MM.1S (cell line): ENCODE results near the gene TMCC1.

ENCODE experiments used
- DNase-seq: peaks from one replicate; pipeline ENCODE4 v3.0.0-alpha.2; 2015
- H2AFZ ChIP-seq: fragments of 300-600 bp; sonication (generic); 2 replicates; pipeline ENCODE4 v1.6.0; 2016; ENCODE audit warnings: antibody characterized with exemption, low read length
- H3F3A ChIP-seq: fragments of 300-600 bp; sonication (generic); 2 replicates; pipeline ENCODE4 v1.6.1; 2016; ENCODE audit warnings: mild to moderate bottlenecking, antibody characterized with exemption, low read length, moderate library complexity, mixed read lengths; ENCODE audit not compliant: insufficient read depth
- H3K27ac ChIP-seq: fragments of 300-600 bp; sonication (generic); 2 replicates; pipeline ENCODE4 v1.5.1; 2016; ENCODE audit warnings: mild to moderate bottlenecking, low read length
- H3K27me3 ChIP-seq: fragments of 300-600 bp; sonication (generic); replicated peaks from 2 replicates; pipeline ENCODE4 v1.6.0; 2016; ENCODE audit warnings: low read length; ENCODE audit not compliant: insufficient read depth
- H3K36me3 ChIP-seq: fragments of 300-600 bp; sonication (generic); replicated peaks from 2 replicates; pipeline ENCODE4 v1.6.1; 2016; ENCODE audit warnings: mild to moderate bottlenecking, low read length, mixed read lengths; ENCODE audit not compliant: insufficient read depth
- H3K4me1 ChIP-seq: fragments of 300-600 bp; sonication (generic); 2 replicates; pipeline ENCODE4 v1.6.1; 2016; ENCODE audit warnings: low read length, mixed read lengths
- H3K4me2 ChIP-seq: fragments of 300-600 bp; sonication (generic); 2 replicates; pipeline ENCODE4 v1.6.0; 2016; ENCODE audit warnings: low read depth, low read length
- H3K4me3 ChIP-seq: fragments of 300-600 bp; sonication (generic); 2 replicates; pipeline ENCODE4 v1.5.1; 2016; ENCODE audit warnings: low read length, mixed read lengths
- H3K79me2 ChIP-seq: fragments of 300-600 bp; sonication (generic); 2 replicates; pipeline ENCODE4 v1.6.1; 2016; ENCODE audit warnings: mixed run types, low read length, mixed read lengths
- H3K9ac ChIP-seq: fragments of 300-600 bp; sonication (generic); 2 replicates; pipeline ENCODE4 v1.6.1; 2016; ENCODE audit warnings: low read length, mixed read lengths
- H3K9me2 ChIP-seq: fragments of 300-600 bp; sonication (generic); replicated peaks from 2 replicates; pipeline ENCODE4 v1.6.1; 2016; ENCODE audit warnings: mild to moderate bottlenecking, low read length, mixed read lengths; ENCODE audit not compliant: insufficient read depth
- H3K9me3 ChIP-seq: fragments of 300-600 bp; sonication (generic); replicated peaks from 2 replicates; pipeline ENCODE4 v1.6.1; 2016; ENCODE audit warnings: mild to moderate bottlenecking, low read length, mixed read lengths; ENCODE audit not compliant: insufficient read depth
- H4K20me1 ChIP-seq: fragments of 300-600 bp; sonication (generic); 2 replicates; pipeline ENCODE4 v1.6.1; 2016; ENCODE audit warnings: mild to moderate bottlenecking, low read length, moderate library complexity, mixed read lengths; ENCODE audit not compliant: insufficient read depth
- EZH2 ChIP-seq: fragments of 300-600 bp; sonication (generic); optimal IDR thresholded peaks from 2 replicates; pipeline ENCODE3; 2017; ENCODE audit warnings: low read depth, mild to moderate bottlenecking, antibody characterized with exemption, low read length, mixed read lengths
- EZH2phosphoT487 ChIP-seq: fragments of 300-600 bp; sonication (generic); IDR thresholded peaks from 2 replicates; pipeline ENCODE4 v1.6.1; 2018; ENCODE audit warnings: antibody characterized with exemption, low read length
- TF ChIP-seq, protein P1 (sequence below): fragments of 300-600 bp; sonication (generic); IDR thresholded peaks from 2 replicates; pipeline ENCODE4 v1.5.1; 2016; ENCODE audit warnings: antibody characterized with exemption, low read length, mixed read lengths

TMCC1 gene

DNA sequence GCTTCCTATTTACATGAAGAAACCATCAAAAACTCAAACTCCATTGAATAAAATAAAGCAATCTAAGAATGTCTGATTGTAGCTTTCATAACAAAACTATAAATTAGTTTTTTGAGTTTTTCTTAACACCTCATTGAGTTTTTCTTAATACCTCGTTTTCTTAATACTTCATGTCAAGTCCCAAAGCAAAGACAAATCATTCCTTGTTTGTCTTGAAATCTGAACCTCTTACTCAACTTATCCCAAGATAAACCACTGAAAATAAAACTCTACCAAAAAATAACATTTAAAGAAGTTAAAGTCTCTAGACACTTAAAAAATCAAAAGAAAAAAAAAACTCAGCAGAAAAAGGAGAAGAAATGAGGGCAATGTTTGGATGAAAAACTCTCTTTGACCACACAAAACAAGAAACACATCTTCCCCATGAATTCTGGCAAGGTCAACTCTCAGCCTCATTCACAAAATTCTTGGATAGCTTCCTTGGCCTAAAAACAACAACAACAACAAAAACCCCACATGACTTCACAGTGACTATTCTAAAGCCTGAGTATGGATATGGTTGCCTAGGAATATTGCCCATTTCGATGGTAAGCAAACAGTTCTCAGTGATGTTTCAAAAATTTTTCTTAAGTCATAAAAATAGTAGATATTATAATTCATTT is 38.2 kb downstream of the TMCC1 start:
- H3K4me1 ChIP-seq: no peaks in the 10 kb centered on the region
- H3K36me3 ChIP-seq: peaks cover 8% of the 10 kb centered on the region
- no peaks in the 10 kb centered on the region for H3F3A ChIP-seq
- no peaks in the 10 kb centered on the region for H3K9me3 ChIP-seq
- no peak overlapping the region for H3K4me2 ChIP-seq
- peaks cover 70% of the 10 kb centered on the region for H3K79me2 ChIP-seq
- H4K20me1 ChIP-seq: no peaks in the 10 kb centered on the region
- H3K9ac ChIP-seq: no peak overlapping the region
- H3K4me3 ChIP-seq: no peak overlapping the region
- TF ChIP-seq, protein P1, sequence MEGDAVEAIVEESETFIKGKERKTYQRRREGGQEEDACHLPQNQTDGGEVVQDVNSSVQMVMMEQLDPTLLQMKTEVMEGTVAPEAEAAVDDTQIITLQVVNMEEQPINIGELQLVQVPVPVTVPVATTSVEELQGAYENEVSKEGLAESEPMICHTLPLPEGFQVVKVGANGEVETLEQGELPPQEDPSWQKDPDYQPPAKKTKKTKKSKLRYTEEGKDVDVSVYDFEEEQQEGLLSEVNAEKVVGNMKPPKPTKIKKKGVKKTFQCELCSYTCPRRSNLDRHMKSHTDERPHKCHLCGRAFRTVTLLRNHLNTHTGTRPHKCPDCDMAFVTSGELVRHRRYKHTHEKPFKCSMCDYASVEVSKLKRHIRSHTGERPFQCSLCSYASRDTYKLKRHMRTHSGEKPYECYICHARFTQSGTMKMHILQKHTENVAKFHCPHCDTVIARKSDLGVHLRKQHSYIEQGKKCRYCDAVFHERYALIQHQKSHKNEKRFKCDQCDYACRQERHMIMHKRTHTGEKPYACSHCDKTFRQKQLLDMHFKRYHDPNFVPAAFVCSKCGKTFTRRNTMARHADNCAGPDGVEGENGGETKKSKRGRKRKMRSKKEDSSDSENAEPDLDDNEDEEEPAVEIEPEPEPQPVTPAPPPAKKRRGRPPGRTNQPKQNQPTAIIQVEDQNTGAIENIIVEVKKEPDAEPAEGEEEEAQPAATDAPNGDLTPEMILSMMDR: no peak
- TF ChIP-seq EZH2 (no peak), EZH2phosphoT487 (no peak)
- no peaks in the 10 kb centered on the region for H3K9me2 ChIP-seq
- no peaks in the 10 kb centered on the region for H3K27me3 ChIP-seq
- H3K27ac ChIP-seq: no peak overlapping the region
- no peak overlapping the region for H2AFZ ChIP-seq
- no peak for DNase-seq

DNA sequence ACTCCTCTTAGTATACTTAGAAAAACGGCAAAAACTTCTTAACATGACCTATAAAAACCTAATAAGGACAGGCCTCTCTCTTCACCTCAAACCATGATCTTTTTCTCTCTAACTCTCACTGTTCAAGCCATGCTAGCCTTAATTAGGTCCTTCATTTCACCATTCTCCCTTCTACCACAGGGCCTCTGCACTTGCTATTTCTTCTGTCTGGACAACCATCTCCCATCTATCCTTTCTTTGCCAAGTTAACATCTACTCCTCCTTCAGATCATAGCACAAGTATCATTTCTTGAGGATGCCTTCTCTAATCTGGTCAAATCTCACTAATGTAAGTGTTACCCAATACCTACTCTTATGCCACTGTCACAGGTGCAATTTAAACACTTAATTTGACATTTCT is 39.1 kb downstream of the TMCC1 start:
- TF ChIP-seq EZH2: no peak
- TF ChIP-seq EZH2phosphoT487: no peak
- TF ChIP-seq, protein P1: no peak
- Histone ChIP-seq H3K4me1 (no peaks in the 10 kb centered on the region), H3K27me3 (no peaks in the 10 kb centered on the region), H2AFZ (no peak overlapping the region), H3K4me2 (no peak overlapping the region), H4K20me1 (no peaks in the 10 kb centered on the region), H3K79me2 (peaks cover 70% of the 10 kb centered on the region), H3F3A (no peaks in the 10 kb centered on the region), H3K9me2 (no peaks in the 10 kb centered on the region), H3K9me3 (no peaks in the 10 kb centered on the region), H3K27ac (no peak overlapping the region), H3K4me3 (no peak overlapping the region), H3K36me3 (peaks cover 8% of the 10 kb centered on the region), H3K9ac (no peak overlapping the region)
- DNase-seq: no peak

DNA sequence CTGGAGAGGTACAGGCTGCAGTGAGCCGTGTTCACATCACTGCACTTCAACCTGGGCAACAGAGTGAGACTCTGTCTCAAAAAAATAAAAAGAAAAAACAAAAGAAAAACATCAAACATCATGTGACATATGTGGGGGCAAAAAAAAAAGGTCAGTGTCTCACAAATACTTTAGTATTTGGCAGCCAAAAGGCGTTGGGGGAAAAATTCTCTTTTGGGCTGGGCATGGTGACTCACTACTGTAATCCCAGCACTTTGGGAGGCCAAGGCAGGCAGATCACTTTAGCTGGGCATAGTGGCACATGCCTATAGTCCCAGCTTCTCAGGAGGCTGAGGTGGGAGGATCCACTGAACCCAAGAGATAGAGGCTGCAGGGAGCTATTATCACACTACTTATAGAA is 47.6 kb downstream of the TMCC1 start:
- Histone ChIP-seq H3K79me2 (peaks cover 21% of the 10 kb centered on the region), H3K4me1 (no peaks in the 10 kb centered on the region), H3K27ac (no peak overlapping the region), H3K27me3 (no peaks in the 10 kb centered on the region), H4K20me1 (no peaks in the 10 kb centered on the region), H3K9me2 (no peaks in the 10 kb centered on the region), H3F3A (no peaks in the 10 kb centered on the region), H3K4me2 (no peak overlapping the region), H3K4me3 (no peak overlapping the region), H3K36me3 (peaks cover 6% of the 10 kb centered on the region; the same call in 1 of the 2 replicates), H3K9ac (no peak overlapping the region), H2AFZ (no peak overlapping the region), H3K9me3 (no peaks in the 10 kb centered on the region)
- no peak for TF ChIP-seq EZH2
- no peak for TF ChIP-seq EZH2phosphoT487
- TF ChIP-seq, protein P1: no peak
- DNase-seq: no peak
